H9 (cell line): ENCODE measurements around the gene PKDCC. TPM values are rescaled to one million over a fixed set of nuclear protein-coding genes. Genes with fewer than 3 reads are reported as not detected.

Experiments used
- DNase-seq: peaks from one replicate; pipeline ENCODE4 v3.0.0-alpha.2; 2017
- H2AFZ ChIP-seq: one replicate; pipeline ENCODE4 v1.6.1; 2013; ENCODE audit warnings: mild to moderate bottlenecking, low read length, control low read depth, moderate library complexity
- H2AK5ac ChIP-seq: 2 replicates; pipeline ENCODE4 v1.6.1; 2013; ENCODE audit warnings: low read length, control low read depth, mixed read lengths; ENCODE audit not compliant: insufficient read length
- H2BK120ac ChIP-seq: one replicate; pipeline ENCODE4 v1.6.1; 2013; ENCODE audit warnings: low read depth, mild to moderate bottlenecking, low read length, control low read depth, inconsistent platforms; ENCODE audit not compliant: poor library complexity, severe bottlenecking
- H2BK12ac ChIP-seq: 2 replicates; pipeline ENCODE4 v1.6.1; 2013; ENCODE audit warnings: low read length, control low read depth, mixed read lengths, low read depth; ENCODE audit not compliant: insufficient read length
- H2BK15ac ChIP-seq: 2 replicates; pipeline ENCODE4 v1.6.1; 2013; ENCODE audit warnings: low read depth, low read length, control low read depth
- H2BK20ac ChIP-seq: one replicate; pipeline ENCODE4 v1.6.1; 2013; ENCODE audit warnings: low read depth, mild to moderate bottlenecking, low read length, control low read depth, inconsistent platforms; ENCODE audit not compliant: poor library complexity, severe bottlenecking
- H2BK5ac ChIP-seq: 2 replicates; pipeline ENCODE4 v1.6.1; 2013; ENCODE audit warnings: low read length, control low read depth, mixed read lengths; ENCODE audit not compliant: insufficient read length
- H3K14ac ChIP-seq: 2 replicates; pipeline ENCODE4 v1.6.1; 2013; ENCODE audit warnings: low read length, control low read depth; ENCODE audit not compliant: insufficient read depth
- H3K18ac ChIP-seq: 2 replicates; pipeline ENCODE4 v1.6.1; 2013; ENCODE audit warnings: low read depth, mild to moderate bottlenecking, mixed read lengths, low read length, control low read depth; ENCODE audit not compliant: insufficient read length
- H3K23ac ChIP-seq: 2 replicates; pipeline ENCODE4 v1.6.1; 2013; ENCODE audit warnings: low read length, control low read depth, mixed read lengths, low read depth; ENCODE audit not compliant: insufficient read length
- H3K23me2 ChIP-seq: 2 replicates; pipeline ENCODE4 v1.6.1; 2013; ENCODE audit warnings: low read depth, mild to moderate bottlenecking, mixed read lengths, low read length, control low read depth; ENCODE audit not compliant: insufficient read length, poor library complexity, severe bottlenecking
- H3K27ac ChIP-seq: 2 replicates; pipeline ENCODE4 v1.5.1; 2013; ENCODE audit warnings: low read length, control low read depth, mixed read lengths, low read depth; ENCODE audit not compliant: insufficient read length
- H3K27me3 ChIP-seq: 2 replicates; pipeline ENCODE4 v1.6.1; 2013; ENCODE audit warnings: low read length, control low read depth, inconsistent platforms; ENCODE audit not compliant: insufficient read depth
- H3K4ac ChIP-seq: 2 replicates; pipeline ENCODE4 v1.6.1; 2013; ENCODE audit warnings: low read depth, mild to moderate bottlenecking, control low read depth, inconsistent platforms, low read length, moderate library complexity
- H3K4me1 ChIP-seq: 2 replicates; pipeline ENCODE4 v1.6.1; 2013; ENCODE audit warnings: low read length, control low read depth, inconsistent platforms; ENCODE audit not compliant: insufficient read depth
- H3K4me2 ChIP-seq: 2 replicates; pipeline ENCODE4 v1.6.1; 2013; ENCODE audit warnings: low read length, control low read depth, mixed read lengths; ENCODE audit not compliant: insufficient read length, insufficient read depth
- H3K56ac ChIP-seq: 2 replicates; pipeline ENCODE4 v1.6.1; 2013; ENCODE audit warnings: low read depth, mild to moderate bottlenecking, mixed read lengths, low read length, control low read depth; ENCODE audit not compliant: insufficient read length
- H3K79me1 ChIP-seq: 2 replicates; pipeline ENCODE4 v1.6.1; 2013; ENCODE audit warnings: low read depth, mild to moderate bottlenecking, moderate library complexity, low read length, control low read depth, inconsistent platforms; ENCODE audit not compliant: insufficient read depth, poor library complexity, severe bottlenecking
- H3K79me2 ChIP-seq: 2 replicates; pipeline ENCODE4 v1.6.1; 2013; ENCODE audit warnings: low read length, control low read depth, inconsistent platforms; ENCODE audit not compliant: insufficient read depth
- H3K9ac ChIP-seq: 2 replicates; pipeline ENCODE4 v1.6.1; 2013; ENCODE audit warnings: low read length, control low read depth, mixed read lengths; ENCODE audit not compliant: insufficient read length; ENCODE audit errors: extremely low read depth
- H3K9me3 ChIP-seq: one replicate; pipeline ENCODE4 v1.6.1; 2013; ENCODE audit warnings: low read depth, low read length, inconsistent platforms; ENCODE audit not compliant: control insufficient read depth
- H3T11ph ChIP-seq: one replicate; pipeline ENCODE4 v1.6.1; 2013; ENCODE audit warnings: mild to moderate bottlenecking, low read length, control low read depth, inconsistent platforms
- H4K20me1 ChIP-seq: one replicate; pipeline ENCODE4 v1.6.1; 2013; ENCODE audit not compliant: control insufficient read depth, insufficient read length, insufficient read depth
- H4K5ac ChIP-seq: 2 replicates; pipeline ENCODE4 v1.6.1; 2013; ENCODE audit warnings: low read depth, mild to moderate bottlenecking, mixed read lengths, low read length, control low read depth; ENCODE audit not compliant: insufficient read length
- H4K8ac ChIP-seq: replicated peaks from 2 replicates; pipeline ENCODE4 v1.6.1; 2013; ENCODE audit warnings: low read length, control low read depth, mixed read lengths, low read depth; ENCODE audit not compliant: insufficient read length
- H4K91ac ChIP-seq: 2 replicates; pipeline ENCODE4 v1.6.1; 2013; ENCODE audit warnings: low read depth, mild to moderate bottlenecking, moderate library complexity, mixed read lengths, low read length, control low read depth; ENCODE audit not compliant: insufficient read length
- H3K27ac Mint-ChIP-seq, 3 experiments: 2 replicates in 2 of 3; 3 replicates in 1 of 3; pipeline ENCODE4 v1.8.0; 2020 to 2021; ENCODE audit warnings: mixed read lengths in 3 of 3, mild to moderate bottlenecking in 1 of 3, moderate library complexity in 1 of 3
- H3K27me3 Mint-ChIP-seq: 2 replicates; pipeline ENCODE4 v1.8.0; 2021; ENCODE audit warnings: low read depth, mild to moderate bottlenecking, moderate library complexity, mixed read lengths
- H3K36me3 Mint-ChIP-seq, 3 experiments: 2 replicates in 2 of 3; 3 replicates in 1 of 3; pipeline ENCODE4 v1.8.0; 2020 to 2021; ENCODE audit warnings: low read depth in 3 of 3, mixed read lengths in 3 of 3; ENCODE audit not compliant: insufficient read depth in 1 of 3
- H3K4me1 Mint-ChIP-seq, 2 experiments: 2 replicates each; pipeline ENCODE4 v1.8.0; 2020; ENCODE audit warnings: mixed read lengths in 2 of 2
- H3K4me3 Mint-ChIP-seq, 2 experiments: 2 replicates in 1 of 2; 3 replicates in 1 of 2; pipeline ENCODE4 v1.8.0; 2020 to 2021; ENCODE audit warnings: mild to moderate bottlenecking in 2 of 2, mixed read lengths in 2 of 2, moderate library complexity in 1 of 2
- H3K9me3 Mint-ChIP-seq, 2 experiments: 2 replicates in 1 of 2; 3 replicates in 1 of 2; pipeline ENCODE4 v1.8.0; 2020; ENCODE audit warnings: mild to moderate bottlenecking in 2 of 2, mixed read lengths in 2 of 2, moderate library complexity in 1 of 2
- WGBS: extraction: QIAGEN DNeasy Blood & Tissue Kit; methylation state at CpG from one replicate; pipeline ENCODE4 v1.1.7; 2013; ENCODE audit warnings: missing lambda C conversion rate, low lambda C conversion rate, mixed read lengths; ENCODE audit not compliant: insufficient read length; ENCODE audit errors: extremely low coverage; 5-methylcytosine and 5-hydroxymethylcytosine counted together
- total RNA-seq: library from RNA; stranded (reverse); gene quantifications from 2 replicates; pipeline ENCODE4 v1.2.1, GENCODE V29; 2021
- TF ChIP-seq, protein P1 (sequence below): fragments of 200-600 bp; sonication (generic); conservative IDR thresholded peaks from 3 replicates; pipeline ENCODE4 v1.8.0; 2021; ENCODE audit warnings: antibody characterized with exemption, mild to moderate bottlenecking

PKDCC gene
- total RNA-seq, 1 experiment from 2014 or later = 134 TPM

DNA sequence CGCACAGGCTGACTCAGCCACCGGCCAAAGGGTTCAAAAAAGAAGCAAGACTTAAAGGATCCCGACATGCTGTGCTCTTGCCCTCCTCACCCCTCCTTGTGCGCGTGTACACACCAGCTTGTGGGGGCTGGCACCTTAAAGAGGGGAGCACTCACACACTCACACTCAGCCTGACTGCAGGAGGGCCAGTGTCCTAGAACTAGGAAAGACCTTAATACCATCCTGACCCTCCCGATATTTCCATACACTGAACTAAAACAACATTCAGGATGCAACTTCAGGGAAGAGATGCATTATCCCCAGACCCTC, 5.6 kb downstream of the PKDCC start:
- no peak overlapping the region for H2AFZ ChIP-seq
- no peak overlapping the region for H2BK120ac ChIP-seq
- Mint-ChIP-seq H3K4me1 (peaks cover 54 to 57% of the 10 kb centered on the region in 2 experiments), H3K36me3 (peaks cover 18 to 83% (median 73%) of the 10 kb centered on the region in 3 experiments; a peak in 6 of 7 replicates), H3K27ac (peak overlapping the region; percentile 44 to 95 (median 80); a peak in 6 of 7 replicates), H3K4me3 (no peak overlapping the region), H3K27me3 (peaks cover 22% of the 10 kb centered on the region), H3K9me3 (no peaks in the 10 kb centered on the region)
- H3T11ph ChIP-seq = no peak overlapping the region
- no peak overlapping the region for H2BK15ac ChIP-seq
- H3K4me2 ChIP-seq = no peak overlapping the region
- peaks cover 2% of the 10 kb centered on the region; the same call in 1 of the 2 replicates for H3K4me1 ChIP-seq
- H4K8ac ChIP-seq = no peak overlapping the region
- no peak overlapping the region for H3K23ac ChIP-seq
- peaks cover 11% of the 10 kb centered on the region; the same call in 1 of the 2 replicates for H3K27me3 ChIP-seq
- H2BK20ac ChIP-seq = no peak overlapping the region
- no peak overlapping the region for H3K56ac ChIP-seq
- no peaks in the 10 kb centered on the region for H4K20me1 ChIP-seq
- H3K27ac ChIP-seq = no peak overlapping the region
- H2BK5ac ChIP-seq = no peak overlapping the region
- no peaks in the 10 kb centered on the region for H3K9me3 ChIP-seq
- H3K18ac ChIP-seq = no peak overlapping the region
- H3K9ac ChIP-seq = no peak overlapping the region
- H3K79me2 ChIP-seq = no peaks in the 10 kb centered on the region
- TF ChIP-seq, protein P1, sequence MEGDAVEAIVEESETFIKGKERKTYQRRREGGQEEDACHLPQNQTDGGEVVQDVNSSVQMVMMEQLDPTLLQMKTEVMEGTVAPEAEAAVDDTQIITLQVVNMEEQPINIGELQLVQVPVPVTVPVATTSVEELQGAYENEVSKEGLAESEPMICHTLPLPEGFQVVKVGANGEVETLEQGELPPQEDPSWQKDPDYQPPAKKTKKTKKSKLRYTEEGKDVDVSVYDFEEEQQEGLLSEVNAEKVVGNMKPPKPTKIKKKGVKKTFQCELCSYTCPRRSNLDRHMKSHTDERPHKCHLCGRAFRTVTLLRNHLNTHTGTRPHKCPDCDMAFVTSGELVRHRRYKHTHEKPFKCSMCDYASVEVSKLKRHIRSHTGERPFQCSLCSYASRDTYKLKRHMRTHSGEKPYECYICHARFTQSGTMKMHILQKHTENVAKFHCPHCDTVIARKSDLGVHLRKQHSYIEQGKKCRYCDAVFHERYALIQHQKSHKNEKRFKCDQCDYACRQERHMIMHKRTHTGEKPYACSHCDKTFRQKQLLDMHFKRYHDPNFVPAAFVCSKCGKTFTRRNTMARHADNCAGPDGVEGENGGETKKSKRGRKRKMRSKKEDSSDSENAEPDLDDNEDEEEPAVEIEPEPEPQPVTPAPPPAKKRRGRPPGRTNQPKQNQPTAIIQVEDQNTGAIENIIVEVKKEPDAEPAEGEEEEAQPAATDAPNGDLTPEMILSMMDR = no peak
- no peaks in the 10 kb centered on the region for H3K79me1 ChIP-seq
- H4K5ac ChIP-seq = no peak overlapping the region
- H2AK5ac ChIP-seq = no peak overlapping the region
- no CpG with 5 or more reads among the region's 6 CpGs for WGBS
- no peak overlapping the region for H3K14ac ChIP-seq
- H3K4ac ChIP-seq = no peak overlapping the region
- no peak for DNase-seq
- no peak overlapping the region for H2BK12ac ChIP-seq
- H3K23me2 ChIP-seq = peaks cover 6% of the 10 kb centered on the region
- H4K91ac ChIP-seq = no peak overlapping the region
